ENCODE measurements around the gene CMYA5. TPM values are rescaled to one million over a fixed set of nuclear protein-coding genes. Genes with fewer than 3 reads are reported as not detected.

CMYA5 gene
- total and polyA plus RNA-seq, 2 experiments from 2014 or later, result 1.1 to 3.5 TPM

GRCh38 chr5:79712741-79713140, 23.1 kb downstream of the CMYA5 start:
- no peaks in the 10 kb centered on the region for H3K4me1 ChIP-seq (ENCODE audit: insufficient read depth)
- TF ChIP-seq, protein P1, sequence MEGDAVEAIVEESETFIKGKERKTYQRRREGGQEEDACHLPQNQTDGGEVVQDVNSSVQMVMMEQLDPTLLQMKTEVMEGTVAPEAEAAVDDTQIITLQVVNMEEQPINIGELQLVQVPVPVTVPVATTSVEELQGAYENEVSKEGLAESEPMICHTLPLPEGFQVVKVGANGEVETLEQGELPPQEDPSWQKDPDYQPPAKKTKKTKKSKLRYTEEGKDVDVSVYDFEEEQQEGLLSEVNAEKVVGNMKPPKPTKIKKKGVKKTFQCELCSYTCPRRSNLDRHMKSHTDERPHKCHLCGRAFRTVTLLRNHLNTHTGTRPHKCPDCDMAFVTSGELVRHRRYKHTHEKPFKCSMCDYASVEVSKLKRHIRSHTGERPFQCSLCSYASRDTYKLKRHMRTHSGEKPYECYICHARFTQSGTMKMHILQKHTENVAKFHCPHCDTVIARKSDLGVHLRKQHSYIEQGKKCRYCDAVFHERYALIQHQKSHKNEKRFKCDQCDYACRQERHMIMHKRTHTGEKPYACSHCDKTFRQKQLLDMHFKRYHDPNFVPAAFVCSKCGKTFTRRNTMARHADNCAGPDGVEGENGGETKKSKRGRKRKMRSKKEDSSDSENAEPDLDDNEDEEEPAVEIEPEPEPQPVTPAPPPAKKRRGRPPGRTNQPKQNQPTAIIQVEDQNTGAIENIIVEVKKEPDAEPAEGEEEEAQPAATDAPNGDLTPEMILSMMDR (IDR thresholded peaks at IDR 0.05; ENCODE audit: poor library complexity), result no peak
- TF ChIP-seq EZH2phosphoT487 (IDR thresholded peaks at IDR 0.05; ENCODE audit: low read depth, severe bottlenecking, unreplicated experiment) (no peak), EZH2 (IDR thresholded peaks at IDR 0.05; ENCODE audit: borderline replicate concordance) (no peak)
- no peak overlapping the region for H3K4me2 ChIP-seq
- H2AFZ ChIP-seq, result no peak overlapping the region
- H3K36me3 ChIP-seq (replicated peaks; ENCODE audit: insufficient read depth, low read depth), result no peaks in the 10 kb centered on the region
- H3K27me3 ChIP-seq, result no peaks in the 10 kb centered on the region
- H3K27ac ChIP-seq, result no peak overlapping the region
- H3K9me3 ChIP-seq (ENCODE audit: low read depth), result no peaks in the 10 kb centered on the region
- H4K20me1 ChIP-seq (ENCODE audit: insufficient read depth, poor library complexity, severe bottlenecking), result no peaks in the 10 kb centered on the region
- H3K4me3 ChIP-seq, result no peak overlapping the region
- no peak for DNase-seq (ENCODE audit: low spot score)
- no peaks in the 10 kb centered on the region for H3K79me2 ChIP-seq
- H3K9me2 ChIP-seq (replicated peaks; ENCODE audit: insufficient read depth), result no peaks in the 10 kb centered on the region

- 92% methylated on average over 7 of the region's 7 CpGs for WGBS (ENCODE audit: low lambda C conversion rate, missing lambda C conversion rate)
- DNase-seq (ENCODE audit: low spot score), result no peak
- H3K36me3 ChIP-seq (replicated peaks; ENCODE audit: insufficient read depth, low read depth), result no peaks in the 10 kb centered on the region
- H3K9me2 ChIP-seq (replicated peaks; ENCODE audit: insufficient read depth), result no peaks in the 10 kb centered on the region
- no peaks in the 10 kb centered on the region for H4K20me1 ChIP-seq (ENCODE audit: insufficient read depth, poor library complexity, severe bottlenecking)
- peaks cover 2% of the 10 kb centered on the region for H3K9me3 ChIP-seq (ENCODE audit: low read depth)
- no peaks in the 10 kb centered on the region for H3K79me2 ChIP-seq
- no peak overlapping the region for H3K4me3 ChIP-seq
- TF ChIP-seq, protein P1 (IDR thresholded peaks at IDR 0.05; ENCODE audit: poor library complexity), result no peak
- no peak for TF ChIP-seq EZH2 (IDR thresholded peaks at IDR 0.05; ENCODE audit: borderline replicate concordance)
- TF ChIP-seq EZH2phosphoT487 (IDR thresholded peaks at IDR 0.05; ENCODE audit: low read depth, severe bottlenecking, unreplicated experiment), result no peak
- no peak overlapping the region for H3K4me2 ChIP-seq
- no peak overlapping the region for H3K27ac ChIP-seq
- H3K27me3 ChIP-seq, result no peaks in the 10 kb centered on the region
- H3K4me1 ChIP-seq (ENCODE audit: insufficient read depth), result no peaks in the 10 kb centered on the region
- H2AFZ ChIP-seq, result no peak overlapping the region
Measured at GRCh38 chr5:79713727-79714126, 24.1 kb downstream of the CMYA5 start.

GRCh38 chr5:79716839-79717238, 27.2 kb downstream of the CMYA5 start:
- Histone ChIP-seq H3K27ac (no peak overlapping the region), H3K9me3 (ENCODE audit: low read depth) (peaks cover 20% of the 10 kb centered on the region), H3K4me3 (no peak overlapping the region), H3K9me2 (replicated peaks; ENCODE audit: insufficient read depth) (no peaks in the 10 kb centered on the region), H3K4me2 (no peak overlapping the region), H3K4me1 (ENCODE audit: insufficient read depth) (no peaks in the 10 kb centered on the region), H3K79me2 (no peaks in the 10 kb centered on the region), H4K20me1 (ENCODE audit: insufficient read depth, poor library complexity, severe bottlenecking) (no peaks in the 10 kb centered on the region), H3K27me3 (no peaks in the 10 kb centered on the region), H2AFZ (no peak overlapping the region), H3K36me3 (replicated peaks; ENCODE audit: insufficient read depth, low read depth) (no peaks in the 10 kb centered on the region)
- TF ChIP-seq, protein P1 (IDR thresholded peaks at IDR 0.05; ENCODE audit: poor library complexity), result no peak
- TF ChIP-seq EZH2phosphoT487 (IDR thresholded peaks at IDR 0.05; ENCODE audit: low read depth, severe bottlenecking, unreplicated experiment) (no peak), EZH2 (IDR thresholded peaks at IDR 0.05; ENCODE audit: borderline replicate concordance) (no peak)
- no peak for DNase-seq (ENCODE audit: low spot score)
- 0% methylated on average over 1 of the region's 1 CpG for WGBS (ENCODE audit: low lambda C conversion rate, missing lambda C conversion rate)

DNA sequence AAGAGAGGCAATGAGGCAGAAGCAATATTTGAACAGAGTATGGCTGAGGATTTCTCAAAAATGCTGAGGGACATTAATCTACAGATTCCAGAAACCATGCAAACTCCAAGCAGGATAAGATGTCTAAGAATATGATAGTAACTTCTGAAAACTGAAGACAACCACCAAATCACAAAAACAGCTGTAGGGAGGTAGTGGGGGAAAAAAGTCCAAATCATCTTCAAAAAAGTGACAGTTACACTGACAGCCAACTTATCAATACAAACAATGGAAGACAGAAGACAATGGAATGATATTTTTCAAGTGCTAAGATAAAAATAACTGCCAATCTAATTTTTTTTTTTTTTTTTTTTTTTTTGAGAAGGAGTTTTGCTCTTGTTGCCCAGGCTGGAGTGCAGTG, 30.5 kb downstream of the CMYA5 start:
- TF ChIP-seq EZH2 (IDR thresholded peaks at IDR 0.05; ENCODE audit: borderline replicate concordance) (no peak), EZH2phosphoT487 (IDR thresholded peaks at IDR 0.05; ENCODE audit: low read depth, severe bottlenecking, unreplicated experiment) (no peak)
- TF ChIP-seq, protein P1 (IDR thresholded peaks at IDR 0.05; ENCODE audit: poor library complexity), result no peak
- DNase-seq (ENCODE audit: low spot score), result no peak
- H3K9me2 ChIP-seq (replicated peaks; ENCODE audit: insufficient read depth), result no peaks in the 10 kb centered on the region
- no peaks in the 10 kb centered on the region for H3K4me1 ChIP-seq (ENCODE audit: insufficient read depth)
- no peaks in the 10 kb centered on the region for H4K20me1 ChIP-seq (ENCODE audit: insufficient read depth, poor library complexity, severe bottlenecking)
- H3K27me3 ChIP-seq, result no peaks in the 10 kb centered on the region
- peaks cover 20% of the 10 kb centered on the region for H3K9me3 ChIP-seq (ENCODE audit: low read depth)
- H3K36me3 ChIP-seq (replicated peaks; ENCODE audit: insufficient read depth, low read depth), result no peaks in the 10 kb centered on the region
- H3K27ac ChIP-seq, result no peak overlapping the region
- no peak overlapping the region for H2AFZ ChIP-seq
- H3K79me2 ChIP-seq, result no peaks in the 10 kb centered on the region
- H3K4me3 ChIP-seq, result no peak overlapping the region
- H3K4me2 ChIP-seq, result no peak overlapping the region
